ENCODE results near the gene CALY.

DNA sequence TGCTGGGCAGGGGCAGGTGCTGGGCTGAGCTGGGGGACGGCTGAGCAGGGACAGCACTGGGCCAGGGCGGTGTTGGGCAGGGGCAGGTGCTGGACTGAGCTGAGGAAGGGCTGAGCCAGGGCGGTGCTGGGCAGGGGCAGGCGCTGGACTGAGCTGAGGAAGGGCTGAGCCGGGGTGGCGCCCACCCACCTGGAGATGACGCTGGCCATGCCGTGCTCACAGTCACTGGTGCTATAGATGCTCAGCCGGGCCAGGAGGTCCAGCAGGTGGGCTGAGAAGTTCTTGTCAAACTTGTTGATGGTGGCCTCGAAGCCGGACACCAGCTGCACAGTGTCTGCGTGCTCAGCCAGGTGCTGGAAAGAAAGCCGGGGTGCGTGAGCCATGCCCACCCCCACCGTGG, 55.6 kb downstream of the CALY start:
- no peak for TF ChIP-seq EZH2 (IDR thresholded peaks at IDR 0.05; ENCODE audit: low read length, unreplicated experiment)
- no peak for TF ChIP-seq EZH2phosphoT487 (IDR thresholded peaks at IDR 0.05; ENCODE audit: borderline replicate concordance, low read length)

Data from PC-3 (cell line).